Parathyroid adenoma (tissue), 2 donors: Measurements from ENCODE around the gene ADAMTS16.

Source experiments
- H2AFZ ChIP-seq: fragments of 300-600 bp; sonication (generic); one replicate; pipeline ENCODE4 v1.7.0; 2017; ENCODE audit warnings: antibody characterized with exemption, mild to moderate bottlenecking
- H3K27ac ChIP-seq: fragments of 300-600 bp; sonication (generic); one replicate; pipeline ENCODE4 v1.7.0; 2017
- H3K27me3 ChIP-seq: fragments of 300-600 bp; sonication (generic); one replicate; pipeline ENCODE4 v1.7.0; 2017; ENCODE audit warnings: low read length; ENCODE audit not compliant: control insufficient read depth, insufficient read depth
- H3K36me3 ChIP-seq: fragments of 300-600 bp; sonication (generic); one replicate; pipeline ENCODE4 v1.7.0; 2017; ENCODE audit warnings: low read length; ENCODE audit not compliant: control insufficient read depth, insufficient read depth
- H3K4me1 ChIP-seq: fragments of 300-600 bp; sonication (generic); one replicate; pipeline ENCODE4 v1.7.0; 2017; ENCODE audit warnings: control low read depth
- H3K4me2 ChIP-seq: fragments of 300-600 bp; sonication (generic); one replicate; pipeline ENCODE4 v1.7.0; 2017; ENCODE audit warnings: low read length
- H3K4me3 ChIP-seq: fragments of 300-600 bp; sonication (generic); one replicate; pipeline ENCODE4 v1.7.0; 2017; ENCODE audit warnings: low read depth, low read length
- H3K79me2 ChIP-seq: fragments of 300-600 bp; sonication (generic); one replicate; pipeline ENCODE4 v1.7.0; 2017; ENCODE audit warnings: control low read depth
- H3K9ac ChIP-seq: fragments of 300-600 bp; sonication (generic); one replicate; pipeline ENCODE4 v1.7.0; 2017; ENCODE audit warnings: mild to moderate bottlenecking
- H3K9me3 ChIP-seq: fragments of 300-600 bp; sonication (generic); one replicate; pipeline ENCODE4 v1.7.0; 2017; ENCODE audit warnings: low read length; ENCODE audit not compliant: control insufficient read depth
- CTCF ChIP-seq: fragments of 300-600 bp; sonication (generic); IDR thresholded peaks from one replicate; pipeline ENCODE4 v1.7.0; 2017; ENCODE audit warnings: antibody characterized with exemption, mild to moderate bottlenecking
- donor health status: primary hyperparathyroidism.

The ADAMTS16 gene

GRCh38 chr5:5341531-5342292 lies 201.6 kb downstream of the ADAMTS16 start:
- no peaks in the 10 kb centered on the region for H3K27me3 ChIP-seq
- H3K4me2 ChIP-seq: no peak overlapping the region
- H3K4me1 ChIP-seq: no peaks in the 10 kb centered on the region
- H3K9me3 ChIP-seq: no peaks in the 10 kb centered on the region
- H3K36me3 ChIP-seq: no peaks in the 10 kb centered on the region
- no peak for TF ChIP-seq CTCF
- no peak overlapping the region for H3K9ac ChIP-seq
- no peak overlapping the region for H3K27ac ChIP-seq
- H2AFZ ChIP-seq: no peak overlapping the region
- H3K4me3 ChIP-seq: no peak overlapping the region
- H3K79me2 ChIP-seq: no peaks in the 10 kb centered on the region

GRCh38 chr5:5342784-5343183 lies 202.7 kb downstream of the ADAMTS16 start:
- H2AFZ ChIP-seq: no peak overlapping the region
- no peak for TF ChIP-seq CTCF
- H3K4me3 ChIP-seq: no peak overlapping the region
- H3K79me2 ChIP-seq: no peaks in the 10 kb centered on the region
- no peak overlapping the region for H3K27ac ChIP-seq
- H3K4me1 ChIP-seq: no peaks in the 10 kb centered on the region
- no peaks in the 10 kb centered on the region for H3K36me3 ChIP-seq
- no peak overlapping the region for H3K4me2 ChIP-seq
- no peaks in the 10 kb centered on the region for H3K27me3 ChIP-seq
- no peaks in the 10 kb centered on the region for H3K9me3 ChIP-seq
- no peak overlapping the region for H3K9ac ChIP-seq

GRCh38 chr5:5343568-5343967 lies 203.4 kb downstream of the ADAMTS16 start:
- Histone ChIP-seq H3K4me3 (no peak overlapping the region), H3K9me3 (no peaks in the 10 kb centered on the region), H3K4me1 (no peaks in the 10 kb centered on the region), H2AFZ (no peak overlapping the region), H3K36me3 (no peaks in the 10 kb centered on the region), H3K9ac (no peak overlapping the region), H3K79me2 (no peaks in the 10 kb centered on the region), H3K4me2 (no peak overlapping the region), H3K27ac (no peak overlapping the region), H3K27me3 (no peaks in the 10 kb centered on the region)
- TF ChIP-seq CTCF: no peak

- no peaks in the 10 kb centered on the region for H3K79me2 ChIP-seq
- H3K9me3 ChIP-seq: no peaks in the 10 kb centered on the region
- H3K9ac ChIP-seq: no peak overlapping the region
- H3K4me1 ChIP-seq: no peaks in the 10 kb centered on the region
- no peaks in the 10 kb centered on the region for H3K27me3 ChIP-seq
- H3K4me2 ChIP-seq: no peak overlapping the region
- no peaks in the 10 kb centered on the region for H3K36me3 ChIP-seq
- no peak for TF ChIP-seq CTCF
- H3K27ac ChIP-seq: no peak overlapping the region
- no peak overlapping the region for H3K4me3 ChIP-seq
- H2AFZ ChIP-seq: no peak overlapping the region
These were observed 204.0 kb downstream of the ADAMTS16 start for GRCh38 chr5:5344051-5344571.

GRCh38 chr5:5344606-5345005 lies 204.5 kb downstream of the ADAMTS16 start:
- H3K79me2 ChIP-seq: no peaks in the 10 kb centered on the region
- no peak overlapping the region for H3K9ac ChIP-seq
- no peak overlapping the region for H2AFZ ChIP-seq
- no peaks in the 10 kb centered on the region for H3K4me1 ChIP-seq
- H3K4me2 ChIP-seq: no peak overlapping the region
- no peak overlapping the region for H3K27ac ChIP-seq
- no peak overlapping the region for H3K4me3 ChIP-seq
- TF ChIP-seq CTCF: no peak
- H3K36me3 ChIP-seq: no peaks in the 10 kb centered on the region
- H3K9me3 ChIP-seq: no peaks in the 10 kb centered on the region
- no peaks in the 10 kb centered on the region for H3K27me3 ChIP-seq
